HepG2 (cell line): Measurements from ENCODE around the gene HDAC4. TPM values are rescaled to one million over a fixed set of nuclear protein-coding genes. Genes with fewer than 3 reads are reported as not detected.

Experiments
- ARID4A ChIP-seq: sonication (generic); formaldehyde crosslinking; IDR thresholded peaks from 2 replicates; pipeline ENCODE4 v1.5.0; 2020; ENCODE audit warnings: mild to moderate bottlenecking, missing genetic modification reagents, borderline replicate concordance
- MAFK ChIP-seq, 2 experiments: IDR thresholded peaks in 1 of 2; conservative IDR thresholded peaks in 1 of 2; 2 replicates each; pipeline ENCODE4 v1.6.1; 2011; ENCODE audit warnings: improper control_type of control experiment in 2 of 2, low read length in 2 of 2
- SOX13 ChIP-seq, 3 experiments: fragments of 450-650 bp in 1 of 3; sonication (generic) in 1 of 3; formaldehyde crosslinking in 1 of 3; IDR thresholded peaks in 2 of 3; conservative IDR thresholded peaks in 1 of 3; 2 replicates each; pipeline versions ENCODE4 v1.5.0 to v1.6.1; 2016 to 2020; ENCODE audit warnings: antibody characterized with exemption in 1 of 3, mild to moderate bottlenecking in 1 of 3, missing compliant biosample characterization in 1 of 3, missing genetic modification reagents in 1 of 3, moderate library complexity in 1 of 3
- USF2 ChIP-seq, 2 experiments: sonication (generic) in 1 of 2; formaldehyde crosslinking in 1 of 2; IDR thresholded peaks; 2 replicates each; pipeline versions ENCODE4 v1.5.1 to v1.6.1; 2011 to 2020; ENCODE audit warnings: borderline replicate concordance in 1 of 2, low read depth in 1 of 2, low read length in 1 of 2, mild to moderate bottlenecking in 1 of 2, missing genetic modification reagents in 1 of 2, moderate library complexity in 1 of 2
- ZBTB38 ChIP-seq: sonication (generic); formaldehyde crosslinking; IDR thresholded peaks from 2 replicates; pipeline ENCODE4 v1.5.1; 2020; ENCODE audit warnings: mild to moderate bottlenecking, missing genetic modification reagents
- ZBTB4 ChIP-seq: sonication (generic); formaldehyde crosslinking; IDR thresholded peaks from 2 replicates; pipeline ENCODE4 v1.4.0; 2020; ENCODE audit warnings: missing genetic modification reagents, mild to moderate bottlenecking, borderline replicate concordance
- ZBTB7B ChIP-seq: sonication (generic); formaldehyde crosslinking; IDR thresholded peaks from 2 replicates; pipeline ENCODE4 v1.4.0; 2020; ENCODE audit warnings: missing genetic modification reagents
- ZNF513 ChIP-seq: sonication (generic); formaldehyde crosslinking; conservative IDR thresholded peaks from 2 replicates; pipeline ENCODE4 v1.5.0; 2020; ENCODE audit warnings: missing genetic modification reagents
- ZNF761 ChIP-seq: sonication (generic); formaldehyde crosslinking; conservative IDR thresholded peaks from 2 replicates; pipeline ENCODE4 v1.4.0; 2020; ENCODE audit warnings: mild to moderate bottlenecking, missing genetic modification reagents
- polyA plus RNA-seq, 8 experiments: library from polyadenylated mRNA; depleted of rRNA in 3 of 8; stranded (reverse) in 7 of 8; unstranded in 1 of 8; fragments of >200 nt; fragmentation: Illumina TruSeq in 4 of 8; extraction: Trizol in 4 of 8; gene quantifications; 2 replicates each; pipeline versions ENCODE4 v1.2.1 to v1.2.3, GENCODE V29; 2011 to 2016; ENCODE audit warnings: low read depth in 4 of 8, missing spikeins in 1 of 8, mixed read lengths in 1 of 8; ENCODE audit not compliant: insufficient read depth in 1 of 8
- total RNA-seq, 5 experiments: library from RNA; depleted of rRNA; stranded (reverse); fragments of >200 nt; fragmentation: Illumina TruSeq; extraction: Trizol; gene quantifications; 2 replicates each; pipeline ENCODE4 v1.2.3, GENCODE V29; 2016; ENCODE audit warnings: low read depth in 1 of 5

Gene HDAC4
- total and polyA plus RNA-seq, 2 of the 13 experiments (the other 11 are each of a cell fraction or from before 2014, with no cell fraction given): 10.1 to 11.5 TPM

- no peak for TF ChIP-seq ZNF513 (CRISPR knock-in tag)
- TF ChIP-seq MAFK (conservative IDR thresholded peaks at IDR 0.05 in 1 of 2, IDR thresholded peaks at IDR 0.05 in 1 of 2; ENCODE audit: low read length in 2 of 2): peak; percentile 97 to 98
- TF ChIP-seq ZBTB7B (CRISPR knock-in tag): peak; percentile 51; the same call in 1 of the 2 replicates
- 0 out of 2 replicates have a peak, but pooled peaks have one; percentile 51 for TF ChIP-seq USF2 (IDR thresholded peaks at IDR 0.05; ENCODE audit: low read depth, low read length)
- peak; percentile 66; the same call in 1 of the 2 replicates for TF ChIP-seq USF2 (CRISPR knock-in tag; IDR thresholded peaks at IDR 0.05; ENCODE audit: borderline replicate concordance)
- peak; percentile 72; the same call in 1 of the 2 replicates for TF ChIP-seq ZBTB38 (CRISPR knock-in tag)
- TF ChIP-seq ZNF761: no peak
- no peak for TF ChIP-seq ZBTB4 (CRISPR knock-in tag)
- TF ChIP-seq SOX13 (IDR thresholded peaks at IDR 0.05): 0 out of 2 replicates have a peak, but pooled peaks have one; percentile 25
- TF ChIP-seq SOX13 (CRISPR knock-in tag; conservative IDR thresholded peaks at IDR 0.05 in 1 of 2, IDR thresholded peaks at IDR 0.05 in 1 of 2): peak in 1 of 2 experiments; percentile 83; a peak in 2 of 4 replicates
- peak; percentile 89 for TF ChIP-seq ARID4A (CRISPR knock-in tag)
Measured at GRCh38 chr2:239299218-239299939, 101.4 kb downstream of the HDAC4 start (continued).
